ENCODE results near the gene FBXO3.
A peak's percentile ranks its signal among the peaks of the same experiment; 100 is the strongest.
"Not testable (repeated sequence)": the region's sequence is repeated elsewhere in the genome, so short reads cannot be mapped to it uniquely, and the experiment has no call there.

FBXO3 gene

DNA sequence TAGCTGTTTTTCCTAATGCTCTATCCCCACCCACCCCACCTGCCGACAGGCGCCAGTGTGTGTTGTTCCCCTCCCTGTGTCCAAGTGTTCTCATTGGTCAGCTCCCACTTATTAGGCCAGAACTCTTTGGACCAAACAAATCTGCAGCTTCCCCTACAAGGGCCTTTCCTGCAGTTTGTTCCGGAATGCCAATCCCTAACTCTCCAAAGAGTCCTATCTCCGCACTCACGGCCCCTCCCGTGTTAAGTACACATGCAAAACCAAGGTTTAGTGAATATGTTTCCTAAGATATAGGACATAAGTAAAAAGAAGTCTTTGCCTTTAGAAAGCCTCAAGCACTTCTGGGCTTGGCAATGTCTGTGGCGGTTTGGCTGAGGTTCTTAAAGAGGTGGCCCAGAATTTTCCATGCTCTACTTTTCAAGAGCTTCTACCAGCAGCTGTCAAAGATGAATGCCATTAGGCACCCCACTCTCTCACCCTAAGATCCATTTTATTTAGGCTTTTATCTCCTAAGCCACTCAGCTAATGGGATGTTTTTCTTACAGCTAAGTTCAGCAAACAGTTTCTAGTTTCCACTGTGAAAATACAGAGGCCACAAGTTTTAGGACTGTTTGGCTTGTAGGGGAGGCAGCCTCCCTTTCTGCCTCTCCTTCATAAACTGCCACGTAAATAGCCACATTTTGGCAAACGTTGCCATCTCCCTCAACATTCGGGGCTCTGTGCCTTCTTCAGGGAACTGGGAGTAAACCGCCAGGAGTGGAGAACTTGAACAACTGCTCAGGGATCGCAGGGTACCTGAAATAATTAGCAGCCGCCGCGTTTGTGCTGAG lies 39.7 kb downstream of the FBXO3 start:
- DNase-seq (ENCODE audit: low read depth): no peak
- H3K4me3 ChIP-seq (ENCODE audit: low read depth, low read length): peak overlapping the region; percentile 87

DNA sequence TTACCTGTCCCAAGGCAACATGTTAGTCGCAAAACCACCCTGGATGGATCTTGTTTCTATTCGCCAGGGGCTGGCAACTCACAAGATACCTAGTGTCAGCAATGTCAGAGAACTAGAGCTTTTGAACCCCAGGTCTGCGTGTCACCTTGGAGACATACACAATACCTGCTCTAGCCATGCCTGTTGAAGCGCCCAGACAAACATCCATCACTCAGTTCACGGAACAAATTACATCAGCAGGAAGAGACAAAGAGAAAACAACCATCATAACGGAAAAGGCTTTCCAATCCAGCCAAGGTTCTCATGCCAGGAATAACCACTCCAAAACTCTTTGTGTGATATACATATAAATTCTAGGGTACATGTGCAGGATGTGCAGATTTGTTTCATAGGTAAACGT lies 40.3 kb downstream of the FBXO3 start:
- no peak for DNase-seq (ENCODE audit: low read depth)
- H3K4me3 ChIP-seq (ENCODE audit: low read depth, low read length): peak overlapping the region; percentile 87

DNA sequence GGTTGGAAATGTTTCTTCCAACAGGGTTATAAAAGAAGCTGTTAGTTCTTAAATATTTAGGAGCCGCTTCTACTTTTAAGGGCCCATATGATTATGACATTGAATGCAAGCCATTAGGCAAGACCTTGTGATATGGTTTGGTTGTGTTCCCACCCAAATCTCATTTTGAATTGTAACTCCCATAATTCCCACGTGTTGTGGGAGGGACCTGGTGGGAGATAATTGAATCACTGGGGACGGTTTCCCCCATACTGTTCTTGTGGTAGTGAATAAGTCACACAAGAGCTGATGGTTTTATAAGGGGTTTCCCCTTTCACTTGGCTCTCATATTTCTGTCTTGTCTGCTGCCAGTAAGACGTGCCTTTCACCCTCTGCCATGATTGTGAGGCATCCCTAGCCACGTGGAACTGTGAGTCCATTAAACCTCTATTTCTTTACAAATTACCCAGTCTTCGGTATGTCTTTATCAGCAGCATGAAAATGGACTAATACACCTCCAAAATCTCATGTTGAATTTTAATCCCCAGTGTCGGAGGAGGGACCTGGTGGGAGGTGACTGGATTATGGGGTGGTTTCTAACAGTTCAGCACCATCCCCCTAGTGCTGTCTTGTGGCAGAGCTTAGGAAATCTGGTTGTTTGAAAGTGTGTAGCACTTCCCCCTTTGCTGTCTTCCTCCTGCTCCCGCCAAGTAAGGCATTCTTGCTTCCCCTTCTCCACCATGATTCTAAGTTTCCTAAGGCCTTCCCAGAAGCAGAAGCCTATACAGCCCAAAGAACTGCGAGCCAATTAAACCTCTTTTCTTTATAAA lies 42.4 kb downstream of the FBXO3 start:
- H3K4me3 ChIP-seq (ENCODE audit: low read depth, low read length): no peak overlapping the region
- no peak for DNase-seq (ENCODE audit: low read depth)

DNA sequence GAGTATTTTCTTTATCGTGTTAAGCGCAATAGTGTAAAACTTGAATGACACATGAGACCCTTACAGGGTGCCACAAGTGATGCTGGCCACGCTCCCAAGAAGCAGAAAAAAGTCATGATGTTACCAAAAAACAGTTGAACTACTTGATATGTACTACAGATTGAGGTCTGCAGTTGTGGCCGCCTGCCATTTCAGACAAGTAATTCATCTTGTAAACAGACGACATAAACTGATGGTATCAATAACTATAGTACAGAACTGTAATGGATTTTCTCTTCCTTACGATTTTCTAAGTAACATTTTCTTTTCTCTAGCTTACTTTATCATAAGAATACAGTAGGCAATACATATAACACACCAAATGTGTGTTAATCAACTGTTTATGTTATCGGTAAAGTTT lies 43.6 kb downstream of the FBXO3 start:
- no peak for DNase-seq (ENCODE audit: low read depth)
- H3K4me3 ChIP-seq (ENCODE audit: low read depth, low read length): no peak overlapping the region

DNA sequence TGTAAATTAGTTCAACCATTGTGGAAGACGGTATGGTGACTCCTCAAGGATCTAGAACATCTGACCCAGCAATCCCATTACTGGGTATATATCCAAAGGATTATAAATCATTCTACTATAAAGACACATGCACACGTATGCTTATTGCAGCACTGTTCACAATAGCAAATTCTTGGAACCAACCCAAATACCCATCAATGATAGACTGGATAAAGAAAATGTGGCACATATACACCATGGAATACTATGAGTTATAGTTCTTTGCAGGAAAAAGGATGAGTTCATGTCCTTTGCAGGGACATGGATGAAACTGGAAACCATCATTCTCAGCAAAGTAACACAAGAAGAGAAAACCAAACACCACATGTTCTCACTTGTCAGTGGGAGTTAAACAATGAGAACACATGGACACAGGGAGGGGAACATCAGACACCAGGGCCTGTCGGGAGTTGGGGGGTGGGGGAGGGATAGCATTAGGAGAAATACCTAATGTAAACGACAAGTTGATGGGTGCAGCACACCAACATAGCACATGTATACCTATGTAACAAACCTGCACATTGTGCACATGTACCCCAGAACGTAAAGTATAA lies 45.2 kb downstream of the FBXO3 start:
- H3K4me3 ChIP-seq (ENCODE audit: low read depth, low read length); DNase-seq (ENCODE audit: low read depth): not testable (repeated sequence)

DNA sequence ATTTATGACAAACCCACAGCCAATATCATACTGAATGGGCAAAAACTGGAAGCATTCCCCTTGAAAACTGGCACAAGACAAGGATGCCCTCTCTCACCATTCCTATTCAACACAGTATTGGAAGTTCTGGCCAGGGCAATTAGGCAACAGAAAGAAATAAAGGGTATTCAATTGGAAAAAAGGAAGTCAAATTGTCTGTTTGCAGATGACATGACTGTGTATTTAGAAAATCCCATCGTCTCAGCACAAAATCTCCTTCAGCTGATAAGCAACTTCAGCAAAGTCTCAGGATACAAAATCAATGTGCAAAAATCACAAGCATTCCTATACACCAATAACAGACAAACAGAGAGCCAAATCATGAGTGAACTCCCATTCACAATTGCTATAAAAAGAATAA lies 46.8 kb downstream of the FBXO3 start:
- not testable (repeated sequence) for DNase-seq (ENCODE audit: low read depth)

DNA sequence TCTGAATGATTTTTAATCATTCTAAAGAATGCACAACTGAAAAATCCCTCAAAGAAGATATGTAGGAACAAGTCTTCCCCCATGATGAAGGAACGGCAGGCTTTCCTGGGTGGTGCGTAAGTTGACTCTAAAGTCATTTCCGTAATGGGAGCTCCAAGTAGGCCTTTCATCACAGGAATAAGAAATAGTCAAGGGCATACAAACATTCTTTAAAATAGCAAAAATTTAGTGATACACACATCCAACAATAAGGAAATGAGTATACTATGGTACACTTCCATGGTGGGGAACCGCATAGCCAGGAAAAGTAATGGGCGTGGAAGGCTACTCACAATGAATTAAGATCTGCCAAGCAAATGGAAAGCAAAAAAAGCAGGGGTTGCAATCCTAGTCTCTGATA lies 48.8 kb downstream of the FBXO3 start:
- no peak overlapping the region for H3K4me3 ChIP-seq (ENCODE audit: low read depth, low read length)
- DNase-seq (ENCODE audit: low read depth): no peak

More for the DNA sequence above, 46.8 kb downstream of the FBXO3 start:
- not testable (repeated sequence) for H3K4me3 ChIP-seq (ENCODE audit: low read depth, low read length)

DNA sequence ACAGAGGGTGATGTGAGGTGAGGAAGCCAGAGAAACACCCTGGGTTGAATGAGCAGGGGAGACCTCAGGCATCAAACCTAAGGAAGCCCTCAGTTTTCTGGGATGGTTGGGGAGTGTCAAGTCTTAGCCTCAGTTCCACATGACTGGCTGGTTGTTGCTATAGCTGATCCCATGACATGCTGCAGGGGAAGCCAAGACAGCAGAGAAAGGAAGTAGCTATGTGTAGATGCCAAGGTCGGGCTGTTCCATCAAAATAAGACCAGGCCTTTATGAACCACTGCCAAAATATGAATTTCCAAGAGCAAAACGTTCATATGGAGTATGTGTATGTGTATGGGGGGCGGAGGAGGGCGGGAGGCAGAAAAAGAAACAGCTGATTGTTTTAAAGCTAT lies 49.7 kb downstream of the FBXO3 start:
- H3K4me3 ChIP-seq (ENCODE audit: low read depth, low read length): no peak overlapping the region
- no peak for DNase-seq (ENCODE audit: low read depth)

DNA sequence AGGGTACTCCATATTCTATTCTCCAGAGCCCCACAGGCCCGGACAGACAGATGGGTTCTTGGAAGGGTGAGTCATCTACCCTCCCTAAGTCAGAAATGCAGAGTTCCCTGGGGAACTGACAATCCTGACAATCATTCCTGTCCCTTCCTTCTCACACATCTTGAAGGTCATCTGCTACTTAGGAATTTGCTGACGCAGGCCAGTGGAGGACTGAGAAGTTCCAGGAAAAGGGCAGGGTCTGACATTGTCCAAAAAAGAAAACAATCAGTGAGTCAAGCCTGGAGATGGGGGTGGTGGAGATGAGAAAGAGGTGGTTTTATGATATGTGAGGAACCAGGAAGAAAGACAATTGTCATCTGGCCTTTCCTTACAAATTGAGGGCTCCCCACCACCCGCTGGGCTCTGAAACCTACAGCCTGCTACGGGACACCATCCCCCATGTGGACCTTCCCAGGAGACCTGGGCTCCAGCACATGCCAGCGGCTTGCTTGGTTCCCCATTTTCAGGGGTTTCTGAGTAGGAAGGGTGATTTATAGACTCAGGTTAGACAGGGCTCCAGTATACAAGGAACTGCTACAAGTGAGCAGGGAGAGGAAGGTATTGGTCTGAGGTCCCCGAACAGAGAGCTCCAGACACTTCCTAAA lies 51.0 kb downstream of the FBXO3 start:
- peak; percentile 94 for DNase-seq (ENCODE audit: low read depth)
- no peak overlapping the region for H3K4me3 ChIP-seq (ENCODE audit: low read depth, low read length)

DNA sequence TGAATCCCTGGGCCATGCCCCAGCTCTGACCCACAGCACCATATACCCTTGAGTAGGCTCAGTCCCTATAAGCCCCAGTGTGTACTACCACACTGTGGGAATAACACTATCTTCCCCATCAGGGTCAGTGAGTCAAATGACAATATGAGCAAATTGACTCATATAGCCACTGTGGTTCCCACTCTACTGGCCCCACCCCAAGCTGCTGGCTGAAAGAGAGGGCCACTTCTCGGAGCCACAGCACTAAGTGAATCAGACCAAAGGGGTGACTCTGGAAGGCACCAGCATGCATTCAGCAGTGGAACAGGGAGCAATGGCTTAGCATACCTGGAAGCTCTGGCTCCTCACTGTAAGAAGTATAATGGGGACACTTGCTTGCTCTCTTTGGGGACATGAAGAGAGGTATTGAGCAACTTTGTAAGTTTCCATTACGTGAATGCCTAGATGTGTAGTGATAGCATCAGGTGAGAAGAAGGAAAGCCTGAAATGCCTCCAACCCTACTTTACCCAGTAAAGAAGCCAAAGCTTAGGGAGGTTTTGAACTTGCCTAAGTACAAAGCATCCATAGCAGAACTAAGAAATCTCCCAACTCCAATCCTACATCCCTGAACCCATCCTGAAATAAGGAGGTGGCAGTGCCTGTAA lies 51.6 kb downstream of the FBXO3 start:
- no peak for DNase-seq (ENCODE audit: low read depth)
- H3K4me3 ChIP-seq (ENCODE audit: low read depth, low read length): no peak overlapping the region

DNA sequence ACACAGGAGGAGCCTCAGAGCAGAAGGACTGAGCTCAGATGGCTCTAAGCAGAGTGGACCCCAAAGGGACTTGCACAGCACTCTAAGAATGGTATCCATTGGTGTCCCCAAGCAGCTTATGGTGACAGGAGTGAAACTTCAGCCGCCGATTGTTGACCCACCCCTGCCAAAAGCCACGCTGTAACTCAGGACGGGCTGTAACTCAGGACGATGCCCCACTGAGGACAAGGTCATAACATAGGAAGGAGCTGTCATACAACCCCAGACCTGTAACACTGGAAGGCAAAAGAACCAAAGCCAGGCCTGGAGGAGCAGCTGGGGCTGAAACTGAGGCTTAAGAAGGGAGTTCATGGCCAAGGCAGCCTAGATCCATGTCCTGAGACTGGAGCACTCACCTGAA lies 52.3 kb downstream of the FBXO3 start:
- no peak for DNase-seq (ENCODE audit: low read depth)
- no peak overlapping the region for H3K4me3 ChIP-seq (ENCODE audit: low read depth, low read length)

DNA sequence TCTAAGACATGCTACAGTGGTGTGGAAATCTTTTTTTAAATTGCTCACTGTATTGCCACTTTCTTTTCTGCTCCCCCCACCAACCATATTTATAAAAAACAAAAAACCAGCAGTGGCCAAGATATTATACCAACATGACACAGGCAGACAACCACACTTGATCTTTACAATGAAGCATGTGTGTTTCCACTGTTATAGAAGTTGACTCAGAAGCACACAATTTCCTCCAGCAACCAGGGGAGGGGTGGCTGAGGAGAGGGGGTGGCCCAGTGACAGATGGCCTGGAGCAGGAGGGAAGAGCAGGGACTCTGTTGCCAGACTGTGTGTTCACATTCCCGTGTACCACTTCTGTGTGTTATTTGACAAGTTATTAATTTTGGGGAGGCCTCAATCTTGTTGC lies 52.9 kb downstream of the FBXO3 start:
- DNase-seq (ENCODE audit: low read depth): no peak
- no peak overlapping the region for H3K4me3 ChIP-seq (ENCODE audit: low read depth, low read length)

DNA sequence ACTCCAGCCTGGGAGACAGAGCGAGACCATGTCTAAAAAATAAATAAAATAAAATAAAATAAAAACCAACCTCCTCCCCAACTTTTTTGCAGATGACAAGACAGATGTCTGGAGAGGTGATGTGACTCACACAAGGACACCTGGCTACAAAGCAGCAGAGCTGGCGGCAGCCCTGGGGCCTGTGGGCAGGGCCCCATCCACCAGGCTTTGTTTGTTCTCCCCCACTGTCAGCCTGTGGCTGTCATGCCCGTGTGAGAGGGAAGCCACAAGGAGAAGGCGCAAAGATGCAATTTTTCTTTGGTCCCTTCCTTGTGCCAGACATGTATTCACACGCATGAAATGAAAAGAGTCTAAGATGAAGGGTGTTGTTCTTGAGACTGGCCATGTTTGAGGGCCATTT lies 54.7 kb downstream of the FBXO3 start:
- H3K4me3 ChIP-seq (ENCODE audit: low read depth, low read length): no peak overlapping the region
- DNase-seq (ENCODE audit: low read depth): no peak

DNA sequence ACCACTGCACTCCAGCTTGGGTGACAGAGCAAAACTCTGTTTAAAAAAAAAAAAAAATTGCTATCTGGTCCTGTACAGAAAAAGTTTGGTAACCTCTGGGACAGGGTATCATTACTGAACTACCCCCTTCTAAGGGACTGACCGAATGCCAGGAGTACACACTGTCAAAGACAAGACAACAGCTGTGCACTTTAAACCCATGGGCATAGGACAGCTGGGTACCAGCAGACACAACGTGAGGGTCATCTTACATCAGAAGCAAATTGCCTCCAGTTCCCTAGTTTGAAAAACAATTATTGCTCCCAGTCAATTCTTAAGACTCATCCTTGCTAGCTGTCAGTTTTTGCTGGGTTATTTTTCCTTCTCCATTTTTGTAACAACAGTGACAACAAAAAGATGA lies 55.9 kb downstream of the FBXO3 start:
- H3K4me3 ChIP-seq (ENCODE audit: low read depth, low read length): no peak overlapping the region
- DNase-seq (ENCODE audit: low read depth): no peak

DNA sequence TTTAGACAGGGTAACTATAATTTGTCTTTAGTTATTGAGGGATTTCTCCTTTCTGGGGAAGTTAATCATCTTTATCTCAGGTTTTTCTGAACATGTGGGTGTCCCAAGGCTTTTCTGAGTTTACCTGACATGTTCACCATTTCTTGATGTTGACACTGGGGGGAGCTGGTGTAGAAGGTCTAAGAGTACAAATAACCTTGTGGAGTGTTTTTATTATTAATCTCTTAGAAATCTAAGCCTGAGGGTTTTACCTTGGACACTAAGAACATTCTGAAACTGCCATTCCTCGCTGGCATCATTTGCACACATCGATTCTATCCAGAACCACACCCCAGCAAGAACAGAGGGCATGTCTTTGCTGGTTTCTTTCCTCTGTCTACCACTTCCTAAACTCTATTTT lies 58.1 kb downstream of the FBXO3 start:
- no peak for DNase-seq (ENCODE audit: low read depth)
- no peak overlapping the region for H3K4me3 ChIP-seq (ENCODE audit: low read depth, low read length)

DNA sequence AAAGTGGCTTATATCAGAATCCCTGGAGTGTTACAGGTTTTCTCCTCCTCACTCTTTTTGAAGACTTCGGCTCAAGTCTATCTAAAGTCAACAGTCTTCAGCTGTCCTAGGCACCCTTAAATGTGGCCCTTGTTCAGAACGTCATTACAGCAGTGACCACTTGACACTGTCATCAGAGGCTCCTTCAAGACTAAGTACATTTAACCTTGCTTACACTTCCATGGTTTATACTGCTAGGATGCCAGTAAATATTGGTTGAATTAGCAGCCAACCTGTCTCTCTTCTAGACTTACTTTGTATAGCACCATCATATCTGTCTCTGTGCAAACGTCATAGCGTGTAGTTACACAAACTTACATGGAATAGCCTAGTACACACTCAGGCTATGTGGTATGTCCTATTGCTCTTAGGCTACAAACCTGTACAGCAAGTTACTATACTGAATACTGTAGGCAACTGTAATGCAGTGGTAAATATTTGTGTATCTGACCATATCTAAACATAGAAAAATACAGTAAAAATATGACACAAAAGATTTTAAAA lies 60.4 kb downstream of the FBXO3 start:
- H3K4me3 ChIP-seq (ENCODE audit: low read depth, low read length): no peak overlapping the region
- no peak for DNase-seq (ENCODE audit: low read depth)

DNA sequence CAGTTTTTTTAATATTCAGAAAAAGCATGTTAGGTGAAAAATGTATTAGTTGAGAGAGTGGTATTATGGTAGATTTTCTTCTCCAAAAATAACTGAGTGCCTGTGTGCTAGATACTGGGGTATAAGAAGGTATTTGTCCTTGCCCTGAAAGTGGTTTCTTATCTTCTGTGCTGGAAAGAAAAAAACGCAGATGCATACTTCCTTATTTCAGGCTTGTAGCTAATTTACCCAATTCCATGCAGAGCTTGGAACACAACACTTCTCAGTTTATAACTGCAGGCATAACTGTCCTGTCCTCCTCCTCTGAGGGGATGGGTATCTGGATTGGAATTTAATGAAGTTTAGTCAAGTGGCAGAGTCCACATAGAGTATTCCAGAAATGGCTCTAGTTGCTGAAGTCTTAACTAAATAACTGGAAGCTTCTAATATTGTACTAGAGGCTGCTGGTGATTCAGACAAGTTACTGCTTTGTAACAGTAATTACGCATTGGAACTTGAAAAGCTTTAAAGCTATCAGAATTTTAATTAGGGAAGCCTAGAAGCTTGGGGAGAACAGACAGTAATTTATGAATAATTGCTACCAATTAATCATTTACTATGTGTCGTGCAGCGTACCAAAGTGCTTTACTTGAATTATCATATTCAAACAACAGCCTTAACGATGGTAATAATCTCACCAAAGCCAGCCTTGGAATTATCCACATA lies 61.0 kb downstream of the FBXO3 start:
- DNase-seq (ENCODE audit: low read depth): no peak
- no peak overlapping the region for H3K4me3 ChIP-seq (ENCODE audit: low read depth, low read length)

DNA sequence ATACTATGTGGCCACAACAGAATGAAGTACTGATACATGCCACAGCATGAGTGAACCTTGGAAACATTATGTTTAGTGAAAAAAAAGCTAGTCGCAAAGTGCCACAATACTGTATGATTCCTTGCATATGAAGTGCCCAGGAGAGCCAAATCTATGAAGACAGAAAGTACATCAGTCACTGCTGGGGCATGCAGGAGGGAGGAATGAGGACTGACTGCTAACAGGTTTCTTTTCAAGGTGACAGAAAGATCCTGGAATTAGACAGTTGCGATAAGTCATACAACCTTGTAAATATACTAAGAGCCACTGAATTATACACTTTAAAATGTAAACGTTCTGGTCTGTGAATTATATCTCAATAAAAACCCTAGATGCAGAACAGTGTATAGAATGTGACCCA lies 61.9 kb downstream of the FBXO3 start:
- no peak for DNase-seq (ENCODE audit: low read depth)
- H3K4me3 ChIP-seq (ENCODE audit: low read depth, low read length): no peak overlapping the region

DNA sequence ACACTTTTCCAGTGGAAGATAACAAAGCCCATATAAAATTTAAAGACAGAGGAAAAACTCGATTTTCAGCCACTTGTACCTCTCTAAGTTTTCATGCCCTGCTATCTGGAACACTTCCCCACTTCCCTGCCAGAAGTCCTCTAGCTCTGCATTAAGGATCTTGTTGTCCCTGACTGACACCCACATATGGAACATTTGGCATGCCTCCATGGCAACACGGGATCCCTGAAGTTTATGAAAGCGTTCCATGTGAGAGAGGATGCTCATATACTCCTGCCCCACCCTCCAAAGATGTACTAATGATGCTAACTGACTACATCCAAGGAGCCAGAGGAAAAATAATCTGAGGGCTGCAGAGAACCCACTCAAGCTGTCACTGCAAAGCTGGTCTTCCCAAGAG lies 64.9 kb downstream of the FBXO3 start:
- no peak for DNase-seq (ENCODE audit: low read depth)
- no peak overlapping the region for H3K4me3 ChIP-seq (ENCODE audit: low read depth, low read length)

Measured in skeletal muscle cell (primary cell).